Omental fat pad (tissue), 4 donors: ENCODE measurements around the gene MRPL2. TPM values are rescaled to one million over a fixed set of nuclear protein-coding genes. Genes with fewer than 3 reads are reported as not detected.
A peak's percentile ranks its signal among the peaks of the same experiment; 100 is the strongest.

Experiments
- ATAC-seq: fragments of 150-250 bp; one replicate; pipeline ENCODE4 v1.9.1; 2016; ENCODE audit warnings: mild to moderate bottlenecking, moderate library complexity; ENCODE audit not compliant: low FRiP score
- DNase-seq: peaks from one replicate; pipeline ENCODE4 v3.0.0-alpha.2; 2019; ENCODE audit warnings: low spot score
- total RNA-seq, 4 donors: library from RNA; depleted of rRNA; stranded (reverse); fragments of >200 nt; gene quantifications; one replicate each; pipeline ENCODE4 v1.1.0, GENCODE V29; 2016
- TF ChIP-seq, protein P1 (sequence below), 3 donors: fragments of 450-650 bp; IDR thresholded peaks; one replicate each; pipeline ENCODE4 v1.5.1; 2016 to 2017; ENCODE audit warnings: antibody characterized with exemption in 3 of 3, mild to moderate bottlenecking in 3 of 3, moderate library complexity in 2 of 3

MRPL2 gene
- 10 to 100 TPM; 10.7 to 32.2 (median 19.3) TPM for total RNA-seq

DNA sequence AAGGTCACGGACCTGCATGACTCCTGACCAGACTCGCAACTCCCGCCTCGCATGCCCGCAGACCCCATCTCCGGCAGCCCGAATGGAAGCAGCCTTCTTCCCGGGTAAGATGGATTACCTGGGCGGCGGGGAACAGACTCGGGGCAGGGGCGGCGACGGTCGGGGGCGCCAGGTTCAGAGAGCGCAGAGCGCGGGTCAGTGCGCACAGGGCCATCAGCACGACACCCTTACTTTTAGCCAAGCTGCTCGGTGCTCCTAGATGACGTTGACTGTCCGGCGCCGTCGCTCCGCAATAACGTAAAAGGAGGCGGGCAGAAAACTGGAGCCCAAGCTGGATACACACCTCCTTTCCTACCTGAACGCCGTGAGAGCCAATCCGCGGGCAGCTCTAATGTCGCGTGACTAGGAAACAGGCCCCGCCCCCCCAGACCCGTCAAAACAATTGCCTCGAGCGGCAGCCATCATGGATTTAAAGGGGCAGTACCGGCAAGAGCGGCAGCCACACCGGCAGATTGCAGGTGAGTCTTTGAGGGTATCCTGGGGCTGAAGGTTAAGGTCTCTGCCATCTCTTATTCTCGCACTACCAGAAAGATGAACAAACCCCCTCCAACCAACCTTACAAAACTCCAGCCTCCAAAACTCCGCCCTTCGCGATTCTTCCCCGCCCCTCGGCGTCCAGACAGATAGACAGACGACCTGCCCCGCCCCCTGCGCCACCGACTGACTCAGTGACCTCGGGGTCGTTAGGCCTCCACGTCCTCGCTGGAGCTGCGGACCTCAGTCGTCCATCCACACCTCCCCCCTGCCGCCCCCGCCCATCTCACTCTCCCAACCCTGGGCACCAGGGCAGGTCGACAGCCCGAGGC is at the start of gene MRPL2, which contains the start of gene KLC4:
TSS of gene MRPL2 (minus strand) at position 267 of the 866 bp plus-strand sequence. CDS start at position 214, 53 bp downstream.
TSS of gene KLC4 (plus strand) at position 464 of the 866 bp plus-strand sequence. CDS start 1,705 bp downstream, outside the sequence.
- TF ChIP-seq, protein P1, sequence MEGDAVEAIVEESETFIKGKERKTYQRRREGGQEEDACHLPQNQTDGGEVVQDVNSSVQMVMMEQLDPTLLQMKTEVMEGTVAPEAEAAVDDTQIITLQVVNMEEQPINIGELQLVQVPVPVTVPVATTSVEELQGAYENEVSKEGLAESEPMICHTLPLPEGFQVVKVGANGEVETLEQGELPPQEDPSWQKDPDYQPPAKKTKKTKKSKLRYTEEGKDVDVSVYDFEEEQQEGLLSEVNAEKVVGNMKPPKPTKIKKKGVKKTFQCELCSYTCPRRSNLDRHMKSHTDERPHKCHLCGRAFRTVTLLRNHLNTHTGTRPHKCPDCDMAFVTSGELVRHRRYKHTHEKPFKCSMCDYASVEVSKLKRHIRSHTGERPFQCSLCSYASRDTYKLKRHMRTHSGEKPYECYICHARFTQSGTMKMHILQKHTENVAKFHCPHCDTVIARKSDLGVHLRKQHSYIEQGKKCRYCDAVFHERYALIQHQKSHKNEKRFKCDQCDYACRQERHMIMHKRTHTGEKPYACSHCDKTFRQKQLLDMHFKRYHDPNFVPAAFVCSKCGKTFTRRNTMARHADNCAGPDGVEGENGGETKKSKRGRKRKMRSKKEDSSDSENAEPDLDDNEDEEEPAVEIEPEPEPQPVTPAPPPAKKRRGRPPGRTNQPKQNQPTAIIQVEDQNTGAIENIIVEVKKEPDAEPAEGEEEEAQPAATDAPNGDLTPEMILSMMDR (IDR thresholded peaks at IDR 0.05): no peak
- DNase-seq (peak; percentile 94), ATAC-seq (peak; percentile 97)

- ATAC-seq: no peak
These were observed 48.3 kb upstream of the MRPL2 start for GRCh38 chr6:43107344-43108062.

GRCh38 chr6:43105538-43106222 is 46.4 kb upstream of the MRPL2 start:
- TF ChIP-seq, protein P1 (IDR thresholded peaks at IDR 0.05): no peak
- ATAC-seq: no peak
- DNase-seq: no peak

More at GRCh38 chr6:43107344-43108062, 48.3 kb upstream of the MRPL2 start:
- DNase-seq: no peak
- TF ChIP-seq, protein P1 (IDR thresholded peaks at IDR 0.05): no peak

- no peak for ATAC-seq
- TF ChIP-seq, protein P1 (IDR thresholded peaks at IDR 0.05): no peak
- DNase-seq: no peak
These were observed 44.1 kb upstream of the MRPL2 start for GRCh38 chr6:43103253-43103876.

GRCh38 chr6:43101497-43101896 is 42.3 kb upstream of the MRPL2 start:
- DNase-seq (no peak), ATAC-seq (no peak)
- TF ChIP-seq, protein P1 (IDR thresholded peaks at IDR 0.05): no peak

GRCh38 chr6:43097502-43097901 is 38.3 kb upstream of the MRPL2 start:
- DNase-seq (no peak), ATAC-seq (no peak)
- TF ChIP-seq, protein P1 (IDR thresholded peaks at IDR 0.05): no peak
